H9 (cell line): ENCODE data around the gene HS1BP3. TPM values are rescaled to one million over a fixed set of nuclear protein-coding genes. Genes with fewer than 3 reads are reported as not detected.

Experiments used
- DNase-seq: peaks from one replicate; pipeline ENCODE4 v3.0.0-alpha.2; 2017
- H2AFZ ChIP-seq: one replicate; pipeline ENCODE4 v1.6.1; 2013; ENCODE audit warnings: mild to moderate bottlenecking, low read length, control low read depth, moderate library complexity
- H2AK5ac ChIP-seq: 2 replicates; pipeline ENCODE4 v1.6.1; 2013; ENCODE audit warnings: low read length, control low read depth, mixed read lengths; ENCODE audit not compliant: insufficient read length
- H2BK120ac ChIP-seq: one replicate; pipeline ENCODE4 v1.6.1; 2013; ENCODE audit warnings: low read depth, mild to moderate bottlenecking, low read length, control low read depth, inconsistent platforms; ENCODE audit not compliant: poor library complexity, severe bottlenecking
- H2BK12ac ChIP-seq: 2 replicates; pipeline ENCODE4 v1.6.1; 2013; ENCODE audit warnings: low read length, control low read depth, mixed read lengths, low read depth; ENCODE audit not compliant: insufficient read length
- H2BK15ac ChIP-seq: 2 replicates; pipeline ENCODE4 v1.6.1; 2013; ENCODE audit warnings: low read depth, low read length, control low read depth
- H2BK20ac ChIP-seq: one replicate; pipeline ENCODE4 v1.6.1; 2013; ENCODE audit warnings: low read depth, mild to moderate bottlenecking, low read length, control low read depth, inconsistent platforms; ENCODE audit not compliant: poor library complexity, severe bottlenecking
- H2BK5ac ChIP-seq: 2 replicates; pipeline ENCODE4 v1.6.1; 2013; ENCODE audit warnings: low read length, control low read depth, mixed read lengths; ENCODE audit not compliant: insufficient read length
- H3K14ac ChIP-seq: 2 replicates; pipeline ENCODE4 v1.6.1; 2013; ENCODE audit warnings: low read length, control low read depth; ENCODE audit not compliant: insufficient read depth
- H3K18ac ChIP-seq: 2 replicates; pipeline ENCODE4 v1.6.1; 2013; ENCODE audit warnings: low read depth, mild to moderate bottlenecking, mixed read lengths, low read length, control low read depth; ENCODE audit not compliant: insufficient read length
- H3K23ac ChIP-seq: 2 replicates; pipeline ENCODE4 v1.6.1; 2013; ENCODE audit warnings: low read length, control low read depth, mixed read lengths, low read depth; ENCODE audit not compliant: insufficient read length
- H3K23me2 ChIP-seq: 2 replicates; pipeline ENCODE4 v1.6.1; 2013; ENCODE audit warnings: low read depth, mild to moderate bottlenecking, mixed read lengths, low read length, control low read depth; ENCODE audit not compliant: insufficient read length, poor library complexity, severe bottlenecking
- H3K27ac ChIP-seq: 2 replicates; pipeline ENCODE4 v1.5.1; 2013; ENCODE audit warnings: low read length, control low read depth, mixed read lengths, low read depth; ENCODE audit not compliant: insufficient read length
- H3K27me3 ChIP-seq: 2 replicates; pipeline ENCODE4 v1.6.1; 2013; ENCODE audit warnings: low read length, control low read depth, inconsistent platforms; ENCODE audit not compliant: insufficient read depth
- H3K4ac ChIP-seq: 2 replicates; pipeline ENCODE4 v1.6.1; 2013; ENCODE audit warnings: low read depth, mild to moderate bottlenecking, control low read depth, inconsistent platforms, low read length, moderate library complexity
- H3K4me1 ChIP-seq: 2 replicates; pipeline ENCODE4 v1.6.1; 2013; ENCODE audit warnings: low read length, control low read depth, inconsistent platforms; ENCODE audit not compliant: insufficient read depth
- H3K4me2 ChIP-seq: 2 replicates; pipeline ENCODE4 v1.6.1; 2013; ENCODE audit warnings: low read length, control low read depth, mixed read lengths; ENCODE audit not compliant: insufficient read length, insufficient read depth
- H3K56ac ChIP-seq: 2 replicates; pipeline ENCODE4 v1.6.1; 2013; ENCODE audit warnings: low read depth, mild to moderate bottlenecking, mixed read lengths, low read length, control low read depth; ENCODE audit not compliant: insufficient read length
- H3K79me1 ChIP-seq: 2 replicates; pipeline ENCODE4 v1.6.1; 2013; ENCODE audit warnings: low read depth, mild to moderate bottlenecking, moderate library complexity, low read length, control low read depth, inconsistent platforms; ENCODE audit not compliant: insufficient read depth, poor library complexity, severe bottlenecking
- H3K79me2 ChIP-seq: 2 replicates; pipeline ENCODE4 v1.6.1; 2013; ENCODE audit warnings: low read length, control low read depth, inconsistent platforms; ENCODE audit not compliant: insufficient read depth
- H3K9ac ChIP-seq: 2 replicates; pipeline ENCODE4 v1.6.1; 2013; ENCODE audit warnings: low read length, control low read depth, mixed read lengths; ENCODE audit not compliant: insufficient read length; ENCODE audit errors: extremely low read depth
- H3K9me3 ChIP-seq: one replicate; pipeline ENCODE4 v1.6.1; 2013; ENCODE audit warnings: low read depth, low read length, inconsistent platforms; ENCODE audit not compliant: control insufficient read depth
- H3T11ph ChIP-seq: one replicate; pipeline ENCODE4 v1.6.1; 2013; ENCODE audit warnings: mild to moderate bottlenecking, low read length, control low read depth, inconsistent platforms
- H4K20me1 ChIP-seq: one replicate; pipeline ENCODE4 v1.6.1; 2013; ENCODE audit not compliant: control insufficient read depth, insufficient read length, insufficient read depth
- H4K5ac ChIP-seq: 2 replicates; pipeline ENCODE4 v1.6.1; 2013; ENCODE audit warnings: low read depth, mild to moderate bottlenecking, mixed read lengths, low read length, control low read depth; ENCODE audit not compliant: insufficient read length
- H4K8ac ChIP-seq: replicated peaks from 2 replicates; pipeline ENCODE4 v1.6.1; 2013; ENCODE audit warnings: low read length, control low read depth, mixed read lengths, low read depth; ENCODE audit not compliant: insufficient read length
- H4K91ac ChIP-seq: 2 replicates; pipeline ENCODE4 v1.6.1; 2013; ENCODE audit warnings: low read depth, mild to moderate bottlenecking, moderate library complexity, mixed read lengths, low read length, control low read depth; ENCODE audit not compliant: insufficient read length
- H3K27ac Mint-ChIP-seq, 3 experiments: 2 replicates in 2 of 3; 3 replicates in 1 of 3; pipeline ENCODE4 v1.8.0; 2020 to 2021; ENCODE audit warnings: mixed read lengths in 3 of 3, mild to moderate bottlenecking in 1 of 3, moderate library complexity in 1 of 3
- H3K27me3 Mint-ChIP-seq: 2 replicates; pipeline ENCODE4 v1.8.0; 2021; ENCODE audit warnings: low read depth, mild to moderate bottlenecking, moderate library complexity, mixed read lengths
- H3K36me3 Mint-ChIP-seq, 3 experiments: 2 replicates in 2 of 3; 3 replicates in 1 of 3; pipeline ENCODE4 v1.8.0; 2020 to 2021; ENCODE audit warnings: low read depth in 3 of 3, mixed read lengths in 3 of 3; ENCODE audit not compliant: insufficient read depth in 1 of 3
- H3K4me1 Mint-ChIP-seq, 2 experiments: 2 replicates each; pipeline ENCODE4 v1.8.0; 2020; ENCODE audit warnings: mixed read lengths in 2 of 2
- H3K4me3 Mint-ChIP-seq, 2 experiments: 2 replicates in 1 of 2; 3 replicates in 1 of 2; pipeline ENCODE4 v1.8.0; 2020 to 2021; ENCODE audit warnings: mild to moderate bottlenecking in 2 of 2, mixed read lengths in 2 of 2, moderate library complexity in 1 of 2
- H3K9me3 Mint-ChIP-seq, 2 experiments: 2 replicates in 1 of 2; 3 replicates in 1 of 2; pipeline ENCODE4 v1.8.0; 2020; ENCODE audit warnings: mild to moderate bottlenecking in 2 of 2, mixed read lengths in 2 of 2, moderate library complexity in 1 of 2
- WGBS: extraction: QIAGEN DNeasy Blood & Tissue Kit; methylation state at CpG from one replicate; pipeline ENCODE4 v1.1.7; 2013; ENCODE audit warnings: missing lambda C conversion rate, low lambda C conversion rate, mixed read lengths; ENCODE audit not compliant: insufficient read length; ENCODE audit errors: extremely low coverage; 5-methylcytosine and 5-hydroxymethylcytosine counted together
- total RNA-seq: library from RNA; stranded (reverse); gene quantifications from 2 replicates; pipeline ENCODE4 v1.2.1, GENCODE V29; 2021
- TF ChIP-seq, protein P1 (sequence below): fragments of 200-600 bp; sonication (generic); conservative IDR thresholded peaks from 3 replicates; pipeline ENCODE4 v1.8.0; 2021; ENCODE audit warnings: antibody characterized with exemption, mild to moderate bottlenecking

HS1BP3 gene
- total RNA-seq, 1 experiment from 2014 or later, result 11.1 TPM

DNA sequence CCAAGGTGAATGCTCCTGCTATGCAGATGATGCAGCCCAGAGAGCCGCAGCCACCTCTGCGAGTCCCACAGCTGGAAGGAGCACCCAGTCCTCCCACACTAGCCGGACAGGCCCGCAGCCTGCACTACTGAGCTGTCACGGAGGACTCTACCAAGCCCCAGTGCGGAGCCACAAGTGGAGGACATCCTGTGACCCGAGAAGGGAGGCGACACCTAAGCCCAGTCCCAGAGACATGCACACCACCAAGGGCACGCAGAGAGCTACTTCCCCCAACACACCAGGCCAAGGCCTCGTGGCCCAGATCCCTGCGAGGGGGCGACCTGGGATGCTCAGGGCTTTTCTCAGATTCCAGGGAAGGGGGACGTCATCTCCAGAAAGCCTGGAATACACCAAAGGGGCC is 12.9 kb downstream of the HS1BP3 start:
- no peak overlapping the region for H3K4me3 Mint-ChIP-seq
- no peak overlapping the region for H2BK12ac ChIP-seq
- TF ChIP-seq, protein P1, sequence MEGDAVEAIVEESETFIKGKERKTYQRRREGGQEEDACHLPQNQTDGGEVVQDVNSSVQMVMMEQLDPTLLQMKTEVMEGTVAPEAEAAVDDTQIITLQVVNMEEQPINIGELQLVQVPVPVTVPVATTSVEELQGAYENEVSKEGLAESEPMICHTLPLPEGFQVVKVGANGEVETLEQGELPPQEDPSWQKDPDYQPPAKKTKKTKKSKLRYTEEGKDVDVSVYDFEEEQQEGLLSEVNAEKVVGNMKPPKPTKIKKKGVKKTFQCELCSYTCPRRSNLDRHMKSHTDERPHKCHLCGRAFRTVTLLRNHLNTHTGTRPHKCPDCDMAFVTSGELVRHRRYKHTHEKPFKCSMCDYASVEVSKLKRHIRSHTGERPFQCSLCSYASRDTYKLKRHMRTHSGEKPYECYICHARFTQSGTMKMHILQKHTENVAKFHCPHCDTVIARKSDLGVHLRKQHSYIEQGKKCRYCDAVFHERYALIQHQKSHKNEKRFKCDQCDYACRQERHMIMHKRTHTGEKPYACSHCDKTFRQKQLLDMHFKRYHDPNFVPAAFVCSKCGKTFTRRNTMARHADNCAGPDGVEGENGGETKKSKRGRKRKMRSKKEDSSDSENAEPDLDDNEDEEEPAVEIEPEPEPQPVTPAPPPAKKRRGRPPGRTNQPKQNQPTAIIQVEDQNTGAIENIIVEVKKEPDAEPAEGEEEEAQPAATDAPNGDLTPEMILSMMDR, result no peak
- no peaks in the 10 kb centered on the region for H3K9me3 Mint-ChIP-seq
- H4K91ac ChIP-seq, result no peak overlapping the region
- no peak overlapping the region for H3K27ac Mint-ChIP-seq
- peaks cover 14 to 16% of the 10 kb centered on the region in 2 experiments for H3K4me1 Mint-ChIP-seq
- H2AFZ ChIP-seq, result no peak overlapping the region
- no peak overlapping the region for H3K14ac ChIP-seq
- H3K36me3 Mint-ChIP-seq, result peaks cover 0 to 13% (median 4%) of the 10 kb centered on the region in 3 experiments; a peak in 4 of 7 replicates
- no peak overlapping the region for H4K5ac ChIP-seq
- H3K27ac ChIP-seq, result no peak overlapping the region
- no peak overlapping the region for H3K18ac ChIP-seq
- H3K79me2 ChIP-seq, result no peaks in the 10 kb centered on the region
- H2BK5ac ChIP-seq, result no peak overlapping the region
- no peak overlapping the region for H3K4ac ChIP-seq
- H3T11ph ChIP-seq, result no peak overlapping the region
- no peak overlapping the region for H2BK20ac ChIP-seq
- H3K23ac ChIP-seq, result no peak overlapping the region
- H3K9me3 ChIP-seq, result no peaks in the 10 kb centered on the region
- no peak overlapping the region for H2BK15ac ChIP-seq
- H3K56ac ChIP-seq, result no peak overlapping the region
- H2BK120ac ChIP-seq, result no peak overlapping the region
- no peaks in the 10 kb centered on the region for H3K79me1 ChIP-seq
- no peaks in the 10 kb centered on the region; the same call in 1 of the 2 replicates for H3K27me3 Mint-ChIP-seq
- no peaks in the 10 kb centered on the region for H4K20me1 ChIP-seq
- H3K27me3 ChIP-seq, result no peaks in the 10 kb centered on the region
- H3K4me2 ChIP-seq, result no peak overlapping the region
- no peak overlapping the region for H4K8ac ChIP-seq
- H3K23me2 ChIP-seq, result no peaks in the 10 kb centered on the region
- no peaks in the 10 kb centered on the region for H3K4me1 ChIP-seq
- DNase-seq, result no peak
- no peak overlapping the region for H2AK5ac ChIP-seq
- no CpG with 5 or more reads among the region's 13 CpGs for WGBS
- no peak overlapping the region for H3K9ac ChIP-seq
